Fibroblast of upper back skin (primary cell): ENCODE results near the gene RBM34.
"Not testable (repeated sequence)": the region's sequence is repeated elsewhere in the genome, so short reads cannot be mapped to it uniquely, and the experiment has no call there.

ENCODE experiments used
- DNase-seq: peaks from one replicate; pipeline ENCODE4 v3.0.0-alpha.2; 2013

Gene RBM34, protein sequence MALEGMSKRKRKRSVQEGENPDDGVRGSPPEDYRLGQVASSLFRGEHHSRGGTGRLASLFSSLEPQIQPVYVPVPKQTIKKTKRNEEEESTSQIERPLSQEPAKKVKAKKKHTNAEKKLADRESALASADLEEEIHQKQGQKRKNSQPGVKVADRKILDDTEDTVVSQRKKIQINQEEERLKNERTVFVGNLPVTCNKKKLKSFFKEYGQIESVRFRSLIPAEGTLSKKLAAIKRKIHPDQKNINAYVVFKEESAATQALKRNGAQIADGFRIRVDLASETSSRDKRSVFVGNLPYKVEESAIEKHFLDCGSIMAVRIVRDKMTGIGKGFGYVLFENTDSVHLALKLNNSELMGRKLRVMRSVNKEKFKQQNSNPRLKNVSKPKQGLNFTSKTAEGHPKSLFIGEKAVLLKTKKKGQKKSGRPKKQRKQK

DNA sequence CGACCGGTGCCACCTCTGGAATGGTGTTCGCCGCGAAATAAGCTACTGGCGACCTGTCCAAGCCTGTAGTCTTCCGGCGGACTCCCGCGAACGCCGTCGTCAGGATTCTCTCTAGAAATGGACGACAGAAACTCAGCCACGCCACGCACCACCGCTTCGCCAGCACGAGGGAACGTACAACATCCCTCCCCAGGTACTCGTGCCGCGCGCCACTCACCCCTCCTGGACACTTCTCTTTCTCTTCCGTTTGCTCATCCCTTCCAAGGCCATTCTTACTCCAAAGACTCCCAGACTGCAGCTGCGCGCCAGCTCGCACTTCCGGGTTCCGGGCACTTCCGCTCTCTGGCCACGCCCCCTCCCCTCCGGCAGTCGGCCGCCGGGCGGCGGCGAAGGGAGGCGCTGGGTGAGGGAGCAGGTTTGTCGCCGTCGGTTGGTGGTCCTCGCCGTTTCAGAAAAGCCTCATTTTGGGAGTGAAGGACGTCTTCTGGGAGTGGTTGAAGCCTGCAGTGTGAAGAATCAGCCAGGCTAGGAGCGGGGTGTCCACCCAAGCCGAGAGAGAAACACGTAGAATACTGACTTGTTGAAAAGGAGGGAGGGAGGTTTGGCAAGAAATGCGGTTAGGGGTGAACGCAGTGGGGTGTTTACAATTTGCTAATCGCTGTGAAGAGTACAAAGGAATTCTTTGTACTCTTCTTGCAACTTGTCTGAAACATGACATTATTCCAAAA is at the start of gene RBM34:
TSS of gene RBM34 (minus strand) at position 294 of the 728 bp plus-strand sequence. CDS start at position 270, 24 bp downstream.
- DNase-seq, result peak; percentile 88

- no peak for DNase-seq
Observed at GRCh38 chr1:235207209-235207565, 46.1 kb upstream of the RBM34 start.

GRCh38 chr1:235206533-235207208 is 45.6 kb upstream of the RBM34 start:
- peak; percentile 11 for DNase-seq

- no peak for DNase-seq
Observed at GRCh38 chr1:235205687-235206086, 44.6 kb upstream of the RBM34 start.

- no peak for DNase-seq
Observed at GRCh38 chr1:235203428-235203827, 42.4 kb upstream of the RBM34 start.

DNA sequence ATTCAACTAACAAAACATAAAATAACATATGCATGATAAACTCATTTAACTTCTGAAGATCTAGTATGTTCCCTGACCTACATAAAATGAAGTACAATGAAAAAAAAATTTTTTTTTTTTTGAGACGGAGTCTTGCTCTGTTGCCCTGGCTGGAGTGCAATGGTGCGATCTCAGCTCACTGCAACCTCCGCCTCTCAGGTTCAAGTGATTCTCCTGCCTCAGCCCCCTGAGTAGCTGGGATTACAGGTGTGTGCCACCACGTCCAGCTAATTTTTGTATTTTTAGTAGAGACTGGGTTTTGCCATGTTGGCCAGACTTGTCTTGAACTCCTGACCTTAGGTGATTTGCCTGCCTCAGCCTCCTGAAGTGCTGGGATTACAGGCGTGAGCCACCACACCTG is 41.4 kb upstream of the RBM34 start:
- not testable (repeated sequence) for DNase-seq

- peak; percentile 54 for DNase-seq
Observed at GRCh38 chr1:235199441-235199840, 38.4 kb upstream of the RBM34 start.

DNA sequence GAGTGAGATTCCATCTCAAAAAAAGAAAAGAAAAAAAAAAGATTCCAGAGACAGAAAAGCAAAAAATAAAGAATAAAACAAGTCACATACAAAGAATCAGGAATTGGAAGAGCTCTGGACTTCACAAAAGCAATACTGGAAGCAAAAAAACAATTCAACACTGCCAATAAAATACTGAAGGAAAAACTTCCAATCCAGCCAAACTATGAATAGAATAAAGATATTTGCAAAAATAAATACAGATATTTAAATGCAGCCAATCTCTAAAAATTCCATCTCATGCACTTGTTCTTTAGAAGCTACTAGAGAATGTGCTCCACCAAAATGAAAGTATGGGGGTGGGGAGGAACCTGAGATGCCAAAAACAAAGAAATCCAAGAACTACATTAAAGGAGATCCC is 29.4 kb upstream of the RBM34 start:
- no peak for DNase-seq

- no peak for DNase-seq
Observed at GRCh38 chr1:235187316-235187715, 26.3 kb upstream of the RBM34 start.

DNA sequence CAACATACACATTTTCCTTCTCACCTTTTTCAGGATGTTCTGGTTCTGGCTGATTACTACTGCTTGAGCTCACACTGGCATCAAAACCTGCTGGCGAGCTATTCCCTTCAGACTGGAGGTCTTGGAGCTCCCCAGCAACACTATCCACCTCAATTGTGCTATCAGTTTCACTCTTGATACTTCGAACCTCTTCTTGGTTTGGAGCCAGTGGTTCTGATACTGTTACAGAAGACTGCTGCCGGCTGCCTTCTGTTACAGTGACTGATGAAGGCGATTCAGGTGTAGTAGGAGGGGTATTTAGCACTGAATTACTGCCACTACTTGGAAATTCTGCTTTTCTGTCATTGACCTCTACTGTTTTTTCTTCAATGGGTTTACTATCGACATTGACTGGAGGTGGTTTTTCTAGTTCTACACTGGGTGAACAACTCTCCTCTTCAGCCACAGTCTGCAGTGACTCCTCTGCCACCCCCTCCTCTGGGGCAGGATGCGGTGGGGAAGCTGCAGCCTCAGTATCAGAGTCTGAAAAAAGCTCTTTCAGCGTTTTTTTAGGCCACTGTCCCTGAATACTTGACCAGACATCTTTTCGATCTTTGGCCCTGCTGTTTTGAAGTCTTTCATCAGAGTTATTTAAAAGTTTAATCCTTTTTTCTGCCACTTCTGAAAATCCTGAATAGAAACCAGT is 20.7 kb upstream of the RBM34 start:
- no peak for DNase-seq

- DNase-seq, result no peak
Observed at GRCh38 chr1:235180916-235181460, 19.9 kb upstream of the RBM34 start.

DNA sequence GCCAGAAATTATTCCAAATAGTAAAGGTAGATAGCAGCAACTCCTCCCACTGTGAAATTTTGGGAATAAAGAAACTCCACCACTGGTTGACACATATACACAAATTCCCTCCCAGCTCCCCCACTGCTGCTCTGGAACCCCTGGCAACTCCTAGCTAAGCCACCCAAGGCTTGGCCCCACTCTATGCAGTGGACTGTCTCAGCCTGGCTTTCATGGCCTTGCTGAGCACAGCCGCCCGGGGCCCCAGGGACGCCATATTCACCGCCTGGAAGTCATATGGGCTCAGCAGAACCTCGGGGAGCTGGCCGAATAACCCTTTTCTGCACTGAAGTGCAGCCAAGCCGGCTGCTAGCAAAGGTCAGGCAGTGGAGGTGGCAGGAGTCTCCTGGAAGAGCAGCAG is 15.4 kb upstream of the RBM34 start:
- no peak for DNase-seq

GRCh38 chr1:235169986-235170385 is 8.9 kb upstream of the RBM34 start:
- DNase-seq, result no peak

DNA sequence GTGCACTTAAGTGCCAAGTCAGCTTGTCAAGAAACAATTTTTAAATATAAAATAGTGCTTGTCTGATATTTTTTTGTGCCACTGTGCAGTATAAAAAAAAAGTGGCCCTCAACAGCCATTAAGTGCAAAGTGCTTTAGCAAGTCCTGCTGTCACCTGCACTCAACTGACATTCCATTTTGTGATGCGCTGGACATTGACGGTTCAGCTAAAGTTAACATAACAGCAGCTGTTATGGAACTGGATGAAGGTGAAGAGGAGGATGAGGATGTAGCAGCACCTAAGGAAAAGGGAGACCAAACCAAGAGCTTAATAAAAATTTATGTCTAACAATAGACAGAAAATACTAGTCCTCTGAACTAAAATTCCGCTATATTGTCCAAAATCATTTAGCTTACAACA is 7.3 kb upstream of the RBM34 start:
- no peak for DNase-seq

DNA sequence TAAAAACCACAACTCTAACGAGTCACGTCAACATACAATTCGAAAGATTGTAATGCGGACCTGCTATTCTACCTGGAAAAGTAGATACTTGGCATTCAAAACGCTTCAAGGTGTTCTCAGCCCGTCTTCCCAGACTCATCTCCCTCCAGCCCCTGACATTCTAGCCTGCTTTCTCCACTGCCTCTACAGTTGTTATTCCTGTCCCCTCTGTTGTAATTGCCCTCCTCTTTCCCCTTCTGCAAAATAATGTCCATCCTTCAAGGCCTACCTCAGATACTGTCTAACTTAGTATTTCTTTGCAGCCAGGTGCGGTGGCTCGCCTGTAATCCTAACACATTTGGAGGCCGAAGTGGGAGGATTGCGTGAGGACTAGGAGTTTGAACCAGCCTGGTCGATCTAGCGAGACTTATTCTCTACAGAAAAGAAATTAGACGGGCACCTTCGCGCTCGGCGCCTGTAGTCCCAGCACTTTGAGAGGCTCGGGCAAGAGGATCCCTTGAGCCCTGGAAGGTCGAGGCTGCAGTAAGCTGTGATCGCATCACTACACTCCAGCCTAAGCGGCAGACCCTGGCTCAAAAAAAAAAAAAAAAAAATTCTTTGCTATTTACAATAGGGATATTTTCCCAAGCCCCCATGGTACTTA is 756 bp upstream of the RBM34 start:
- no peak for DNase-seq

DNA sequence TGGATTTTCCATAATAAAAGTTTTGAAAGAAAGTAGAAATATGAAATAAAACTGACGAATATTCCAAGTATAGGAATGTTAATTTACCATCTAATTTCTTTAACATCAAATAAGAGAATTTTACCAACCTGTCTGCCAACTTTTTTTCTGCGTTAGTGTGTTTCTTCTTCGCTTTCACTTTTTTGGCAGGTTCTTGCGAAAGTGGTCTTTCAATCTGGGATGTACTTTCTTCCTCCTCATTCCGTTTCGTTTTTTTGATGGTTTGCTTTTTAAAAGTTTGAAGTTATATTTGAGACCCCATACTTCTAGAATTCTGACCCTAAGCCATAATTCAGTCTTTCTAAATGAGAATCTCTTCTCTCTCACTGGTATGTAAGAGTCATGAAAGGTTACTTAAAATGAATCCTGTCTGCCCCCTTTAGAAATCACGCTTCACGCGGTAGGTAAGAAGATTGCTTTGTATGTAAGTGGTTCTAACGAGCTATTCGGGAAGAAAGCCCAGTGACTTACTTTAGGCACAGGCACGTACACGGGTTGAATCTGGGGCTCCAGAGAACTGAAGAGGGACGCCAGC is 580 bp downstream of the RBM34 start:
- DNase-seq, result peak; percentile 52

DNA sequence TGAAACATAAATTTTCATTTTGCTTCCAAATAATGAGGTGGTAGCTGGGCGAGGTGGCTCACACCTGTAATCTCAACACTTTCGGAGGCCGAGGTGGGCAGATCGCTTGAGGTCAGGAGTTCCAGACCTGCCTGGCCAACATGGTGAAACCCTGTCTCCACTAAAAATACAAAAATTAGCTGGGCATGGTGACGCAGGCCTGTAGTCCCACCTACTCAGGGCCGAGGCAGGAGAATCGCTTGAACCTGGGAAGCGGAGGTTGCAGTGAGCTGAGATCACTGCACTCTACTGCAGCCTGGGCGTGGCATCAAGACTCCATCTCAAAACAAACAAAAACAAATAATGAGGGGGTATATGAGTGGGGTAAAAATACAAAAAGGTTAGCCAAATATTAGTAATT is 1.1 kb downstream of the RBM34 start:
- not testable (repeated sequence) for DNase-seq

DNA sequence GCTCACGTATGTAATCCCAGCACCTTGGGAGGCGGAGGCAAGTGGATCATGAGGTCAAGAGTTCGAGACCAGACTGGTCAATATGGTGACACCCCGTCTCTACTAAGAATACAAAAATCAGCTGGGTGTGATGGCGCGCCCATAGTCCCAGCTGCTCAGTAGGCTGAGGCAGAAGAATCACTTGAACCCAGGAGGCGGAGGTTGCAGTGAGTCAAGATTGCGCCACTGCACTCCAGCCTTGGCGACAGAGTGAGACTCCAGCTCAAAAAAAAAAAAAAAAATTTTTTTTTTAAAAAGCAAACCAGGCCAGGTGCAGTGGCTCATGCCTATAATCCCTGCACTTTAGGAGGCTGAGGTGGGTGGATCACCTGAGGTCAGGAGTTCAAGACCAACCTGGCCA is 1.8 kb downstream of the RBM34 start:
- not testable (repeated sequence) for DNase-seq

- no peak for DNase-seq
Observed at GRCh38 chr1:235158680-235159079, 2.4 kb downstream of the RBM34 start.

DNA sequence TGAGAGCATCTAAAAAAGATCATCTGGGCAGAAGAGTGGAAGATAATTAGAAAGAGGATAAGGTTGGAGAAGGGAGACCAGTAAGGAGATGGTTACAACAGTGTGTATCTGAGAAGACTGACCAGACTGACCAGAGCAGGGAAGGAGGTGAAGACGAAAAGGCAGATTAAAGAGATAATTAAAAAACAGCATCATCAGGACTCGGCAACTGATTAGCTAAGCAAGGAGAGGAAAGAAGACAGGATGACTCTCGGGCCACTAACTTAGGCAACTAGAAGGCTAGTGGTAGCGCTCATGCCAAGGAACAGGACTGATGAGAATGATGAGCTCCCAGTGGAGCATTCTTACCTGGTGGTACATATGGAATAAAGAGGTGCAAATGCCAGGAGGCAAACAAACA is 3.9 kb downstream of the RBM34 start:
- no peak for DNase-seq

DNA sequence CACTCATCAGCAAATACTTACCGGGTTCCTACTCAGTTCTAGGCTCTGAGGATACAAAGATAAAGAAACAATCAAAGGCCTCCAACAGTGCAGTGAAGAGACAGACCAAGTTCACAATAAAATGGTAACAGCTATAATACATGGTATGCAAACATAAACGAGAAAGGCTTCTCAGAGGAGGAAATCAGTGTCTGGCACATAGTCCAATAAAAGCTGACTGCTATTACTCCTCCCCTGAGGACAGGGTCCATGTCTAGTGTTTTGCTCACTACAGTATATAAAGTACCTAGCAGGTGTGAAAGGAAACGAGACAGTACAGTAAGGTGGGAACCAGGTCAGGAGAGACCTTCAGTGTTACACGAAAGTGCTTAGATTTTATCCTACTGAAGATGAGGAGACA is 4.3 kb downstream of the RBM34 start:
- DNase-seq, result no peak

GRCh38 chr1:235156265-235156664 is 4.8 kb downstream of the RBM34 start:
- DNase-seq, result no peak
